ENCODE measurements around the gene DHX34. TPM values are rescaled to one million over a fixed set of nuclear protein-coding genes. Genes with fewer than 3 reads are reported as not detected.

The DHX34 gene
- total and polyA plus RNA-seq, 9 of the 15 experiments (the other 6 are each of a cell fraction or from before 2014, with no cell fraction given), result 0.36 to 42.0 (median 15.0) TPM

DNA sequence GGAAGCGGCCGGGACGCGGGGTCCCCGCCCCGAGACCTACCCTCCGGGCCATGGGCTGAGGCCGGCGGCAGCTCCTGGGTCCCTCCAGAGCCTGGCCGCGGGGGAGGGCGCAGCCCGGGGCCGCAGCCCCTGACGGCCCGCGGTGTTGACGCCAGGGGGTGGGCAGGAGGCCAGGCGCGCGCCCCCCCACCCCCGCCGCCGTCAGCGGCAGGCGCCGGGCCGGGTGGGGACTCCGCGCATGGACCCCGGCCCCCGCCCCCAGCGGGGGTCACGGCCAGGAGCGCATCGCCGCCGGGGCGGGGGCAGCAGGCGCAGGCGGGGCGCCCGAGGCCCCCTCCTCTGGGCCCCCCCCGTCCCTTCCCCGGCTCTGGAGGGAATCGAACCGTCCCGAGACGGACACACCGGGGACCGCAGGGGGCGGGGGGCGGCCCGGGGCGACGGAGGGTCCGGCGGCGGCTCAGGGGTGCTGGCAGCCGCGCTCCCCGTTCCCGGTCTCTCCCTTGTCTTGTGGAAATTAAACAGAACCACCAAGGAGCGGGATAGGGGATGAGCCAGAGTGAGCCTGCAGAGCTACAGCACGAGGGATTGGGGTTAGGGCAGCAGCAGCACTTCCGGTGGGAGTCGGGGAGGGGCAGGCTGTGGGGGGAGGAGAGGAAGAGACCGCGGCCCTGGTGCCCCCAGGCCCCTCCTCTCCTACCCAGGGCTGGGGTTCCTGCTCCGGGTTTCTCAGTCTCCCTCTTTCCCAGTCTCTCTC, 70.1 kb downstream of the DHX34 start, which contains the start of gene MEIS3 (continued):
- TF ChIP-seq, protein P1, sequence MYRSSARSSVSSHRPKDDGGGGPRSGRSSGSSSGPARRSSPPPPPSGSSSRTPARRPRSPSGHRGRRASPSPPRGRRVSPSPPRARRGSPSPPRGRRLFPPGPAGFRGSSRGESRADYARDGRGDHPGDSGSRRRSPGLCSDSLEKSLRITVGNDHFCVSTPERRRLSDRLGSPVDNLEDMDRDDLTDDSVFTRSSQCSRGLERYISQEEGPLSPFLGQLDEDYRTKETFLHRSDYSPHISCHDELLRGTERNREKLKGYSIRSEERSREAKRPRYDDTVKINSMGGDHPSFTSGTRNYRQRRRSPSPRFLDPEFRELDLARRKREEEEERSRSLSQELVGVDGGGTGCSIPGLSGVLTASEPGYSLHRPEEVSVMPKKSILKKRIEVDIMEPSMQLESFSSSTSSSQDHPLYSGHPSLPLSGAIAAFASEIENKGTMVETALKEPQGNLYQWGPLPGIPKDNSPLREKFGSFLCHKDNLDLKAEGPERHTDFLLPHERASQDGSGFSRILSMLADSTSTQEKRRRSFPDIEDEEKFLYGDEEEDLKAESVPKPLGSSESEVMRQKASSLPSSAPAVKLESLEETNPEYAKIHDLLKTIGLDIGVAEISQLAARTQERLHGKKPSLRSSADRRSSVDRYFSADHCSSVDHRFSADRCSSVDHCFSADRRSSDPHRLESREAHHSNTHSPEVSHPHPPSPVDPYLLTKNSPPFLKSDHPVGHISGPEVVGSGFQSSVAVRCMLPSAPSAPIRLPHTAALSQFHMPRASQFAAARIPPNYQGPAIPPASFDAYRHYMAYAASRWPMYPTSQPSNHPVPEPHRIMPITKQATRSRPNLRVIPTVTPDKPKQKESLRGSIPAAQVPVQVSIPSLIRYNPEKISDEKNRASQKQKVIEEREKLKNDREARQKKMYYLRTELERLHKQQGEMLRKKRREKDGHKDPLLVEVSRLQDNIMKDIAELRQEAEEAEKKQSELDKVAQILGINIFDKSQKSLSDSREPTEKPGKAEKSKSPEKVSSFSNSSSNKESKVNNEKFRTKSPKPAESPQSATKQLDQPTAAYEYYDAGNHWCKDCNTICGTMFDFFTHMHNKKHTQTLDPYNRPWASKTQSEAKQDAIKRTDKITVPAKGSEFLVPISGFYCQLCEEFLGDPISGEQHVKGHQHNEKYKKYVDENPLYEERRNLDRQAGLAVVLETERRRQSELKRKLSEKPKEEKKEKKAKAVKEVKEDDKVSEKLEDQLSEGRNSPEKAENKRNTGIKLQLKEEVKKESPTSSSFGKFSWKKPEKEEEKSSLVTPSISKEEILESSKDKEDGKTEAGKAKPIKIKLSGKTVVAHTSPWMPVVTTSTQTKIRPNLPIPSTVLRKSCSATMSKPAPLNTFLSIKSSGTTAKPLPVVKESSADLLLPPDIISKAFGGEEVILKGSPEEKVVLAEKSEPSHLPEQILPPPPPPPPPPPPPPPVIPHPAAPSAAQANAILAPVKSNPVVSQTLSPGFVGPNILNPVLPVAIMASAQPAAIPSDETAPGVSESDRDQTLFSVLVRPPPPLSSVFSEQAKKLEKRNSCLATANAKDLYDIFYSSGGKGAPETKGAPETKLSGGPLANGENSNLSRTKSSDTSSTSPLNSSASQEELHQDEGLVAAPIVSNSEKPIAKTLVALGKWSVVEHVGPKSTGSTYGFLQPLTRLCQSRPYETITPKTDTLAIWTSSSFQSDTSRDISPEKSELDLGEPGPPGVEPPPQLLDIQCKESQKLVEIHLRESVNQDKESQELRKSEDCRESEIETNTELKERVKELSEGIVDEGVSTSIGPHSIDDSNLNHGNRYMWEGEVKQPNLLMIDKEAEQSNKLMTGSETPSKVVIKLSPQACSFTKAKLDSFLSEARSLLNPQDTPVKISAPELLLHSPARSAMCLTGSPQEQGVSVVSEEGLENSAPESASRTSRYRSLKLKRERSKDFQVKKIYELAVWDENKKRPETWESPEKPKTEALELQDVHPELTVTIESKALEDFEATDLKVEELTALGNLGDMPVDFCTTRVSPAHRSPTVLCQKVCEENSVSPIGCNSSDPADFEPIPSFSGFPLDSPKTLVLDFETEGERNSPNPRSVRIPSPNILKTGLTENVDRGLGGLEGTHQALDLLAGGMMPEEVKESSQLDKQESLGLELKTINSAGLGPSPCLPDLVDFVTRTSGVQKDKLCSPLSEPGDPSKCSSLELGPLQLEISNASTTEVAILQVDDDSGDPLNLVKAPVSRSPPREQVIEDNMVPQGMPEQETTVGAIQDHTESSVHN (IDR thresholded peaks at IDR 0.05; ENCODE audit: borderline replicate concordance in 1 of 2, low read depth in 1 of 2), result no peak
- TF ChIP-seq GABPA (tag; conservative IDR thresholded peaks at IDR 0.05; ENCODE audit: low read depth) (peak; percentile 47; the same call in 1 of the 2 replicates), SETDB1 (IDR thresholded peaks at IDR 0.05; ENCODE audit: low read length) (no peak), ZNF143 (CRISPR knock-in tag; IDR thresholded peaks at IDR 0.05) (no peak), RBFOX2 (IDR thresholded peaks at IDR 0.05; ENCODE audit: low read depth, low read length) (0 out of 2 replicates have a peak, but pooled peaks have one; percentile 26), POLR2B (IDR thresholded peaks at IDR 0.05; ENCODE audit: low read depth, partially characterized antibody) (no peak), MTA2 (IDR thresholded peaks at IDR 0.05; ENCODE audit: low read depth) (no peak), CREB1 (IDR thresholded peaks at IDR 0.05) (no peak), CREB1 (CRISPR knock-in tag; IDR thresholded peaks at IDR 0.05) (no peak), ZBTB7A (IDR thresholded peaks at IDR 0.05; ENCODE audit: borderline replicate concordance, control insufficient read depth, low read depth, low read length) (peak; percentile 51), POLR2H (tag; IDR thresholded peaks at IDR 0.05; ENCODE audit: low read depth) (no peak)
